GM19239 (cell line): Measurements from ENCODE around the gene CTBP2.
"Not testable (repeated sequence)": the region's sequence is repeated elsewhere in the genome, so short reads cannot be mapped to it uniquely, and the experiment has no call there.

Experiments
- DNase-seq: peaks from one replicate; pipeline ENCODE4 v3.0.0; 2011; ENCODE audit warnings: low spot score; ENCODE audit not compliant: insufficient read length
- FAIRE-seq: peaks from 2 replicates; lab custom pipeline; 2011; peaks lifted over from hg19 to GRCh38; lab: Jason Lieb, UNC

The CTBP2 gene

DNA sequence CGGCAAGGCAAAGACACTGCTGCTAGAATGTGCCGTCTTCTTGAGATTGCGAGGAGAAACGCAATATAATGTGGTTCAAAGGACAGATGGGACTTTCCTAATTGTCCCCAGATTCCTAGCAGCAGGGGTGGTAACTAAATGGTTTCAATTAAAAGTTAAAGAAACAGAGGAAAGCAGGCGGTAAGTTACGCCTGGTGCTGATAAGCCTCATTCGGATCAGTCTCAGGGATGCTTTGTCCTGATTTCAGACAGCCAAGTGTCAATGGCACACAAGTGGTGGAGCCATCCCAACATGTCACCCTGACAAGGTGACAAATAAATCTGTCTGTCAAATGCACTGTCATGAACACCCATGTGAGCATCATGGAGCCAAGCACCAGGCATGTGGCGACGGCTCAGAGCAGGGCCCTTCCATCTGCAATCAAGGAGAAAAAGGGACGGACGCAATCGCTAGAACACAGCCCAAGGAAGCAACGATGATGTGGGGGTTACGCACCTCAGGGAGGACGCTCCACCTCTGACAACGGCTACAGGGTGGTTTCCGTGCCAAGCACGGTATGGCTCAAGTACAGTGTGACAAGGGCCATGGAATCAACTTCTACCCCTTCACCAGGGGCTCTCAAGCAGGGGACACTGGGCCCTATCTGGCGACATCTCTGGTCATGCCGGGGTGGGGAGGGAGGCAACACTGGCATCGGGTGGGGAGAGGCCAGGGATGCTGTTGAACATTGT, 66.2 kb downstream of the CTBP2 start:
- FAIRE-seq (no peak), DNase-seq (no peak)

DNA sequence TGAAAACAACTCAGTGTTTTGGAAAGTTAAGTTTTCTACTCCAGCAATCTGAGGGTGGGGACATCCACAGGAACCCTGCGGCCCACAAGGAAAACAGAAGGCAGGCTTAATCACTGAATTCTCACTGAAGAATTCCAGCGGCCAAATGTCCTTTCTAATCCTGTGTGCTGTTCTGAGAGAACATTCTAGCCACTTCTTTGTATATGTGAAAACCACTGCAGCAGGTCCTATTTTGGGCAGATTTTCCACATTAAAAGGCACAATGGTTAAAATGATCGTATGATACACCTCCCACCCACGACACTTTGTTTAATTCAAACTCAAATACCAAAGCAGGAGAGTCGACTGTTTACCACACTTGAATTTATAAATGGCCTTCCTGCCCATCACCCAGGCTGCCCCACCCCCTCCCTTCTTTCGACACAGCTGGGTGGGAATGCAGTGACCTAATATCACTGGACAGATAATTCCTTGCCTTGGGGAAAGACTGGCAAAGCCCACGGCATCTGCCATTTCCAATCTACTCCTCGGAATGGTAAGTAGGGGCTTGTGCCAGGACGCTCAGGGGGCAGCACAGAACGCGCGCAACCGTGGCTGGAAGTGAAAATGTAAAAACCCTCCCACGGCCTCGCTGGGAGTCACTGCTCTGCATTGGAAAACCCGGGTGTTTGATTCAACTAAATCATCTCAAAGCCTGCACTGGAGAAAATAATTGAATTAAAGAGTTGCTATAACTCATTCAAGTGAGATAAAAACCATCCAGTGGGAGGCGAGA, 67.0 kb downstream of the CTBP2 start:
- DNase-seq: no peak
- no peak for FAIRE-seq

DNA sequence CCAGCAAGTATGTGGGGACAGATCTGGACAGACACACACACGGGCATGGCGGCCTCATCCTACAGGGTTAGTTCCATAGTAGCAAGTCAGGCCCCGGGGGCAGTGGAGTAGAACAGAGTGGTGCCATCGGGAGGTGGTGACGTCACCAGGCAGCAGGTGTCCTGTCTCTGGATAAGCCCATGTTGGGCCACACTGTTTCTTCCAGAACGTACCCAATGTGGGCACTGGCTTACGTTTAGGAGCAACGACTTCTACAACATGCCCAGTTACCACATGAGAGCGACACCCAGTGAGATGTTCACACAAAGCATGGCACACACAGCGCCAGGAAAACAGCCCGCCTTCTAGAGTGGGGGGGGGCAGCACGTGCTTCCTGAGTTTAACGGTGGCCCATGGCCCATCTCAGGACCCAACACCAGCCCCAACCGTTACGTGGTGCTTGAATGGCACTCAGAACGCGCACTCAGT, 67.8 kb downstream of the CTBP2 start:
- FAIRE-seq (no peak), DNase-seq (no peak)

DNA sequence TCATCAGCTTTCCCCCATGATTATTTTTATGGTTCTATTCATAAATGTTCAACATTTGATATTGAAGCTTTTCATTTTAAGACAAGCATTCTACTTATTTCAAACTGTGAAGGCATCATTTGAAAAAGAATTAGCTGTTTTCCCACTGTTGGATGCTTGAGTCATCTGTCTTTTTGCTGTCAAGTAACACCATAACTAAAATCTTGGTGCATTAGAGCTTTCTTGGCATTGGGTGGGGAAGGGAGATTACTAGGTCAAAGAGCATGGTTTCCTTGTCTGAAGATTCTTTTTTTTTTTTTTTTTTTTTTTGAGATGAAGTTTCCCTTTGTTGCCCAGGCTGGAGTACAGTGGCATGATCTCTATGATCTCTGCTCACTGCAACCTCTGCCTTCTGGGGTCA, 68.5 kb downstream of the CTBP2 start:
- DNase-seq: no peak
- no peak for FAIRE-seq

DNA sequence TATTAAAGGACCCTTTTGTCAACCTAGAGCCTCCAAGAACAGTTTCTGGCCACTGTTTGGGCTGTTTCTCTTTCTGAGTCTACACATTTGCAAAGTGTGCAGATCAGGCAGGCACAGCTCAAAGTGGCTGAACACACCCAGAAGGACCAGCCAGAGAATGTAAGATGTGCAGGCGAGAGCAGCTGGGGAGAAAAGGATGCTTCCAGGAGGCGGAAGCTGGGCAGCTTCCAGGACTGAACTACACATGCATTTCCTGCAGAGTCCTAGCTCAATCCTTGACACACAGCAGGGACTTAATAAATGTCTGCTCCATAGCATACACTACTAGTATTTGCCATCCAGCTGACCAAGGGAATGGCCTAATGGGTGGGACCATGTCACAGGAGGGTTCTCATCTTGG, 70.9 kb downstream of the CTBP2 start:
- FAIRE-seq (no peak), DNase-seq (no peak)

DNA sequence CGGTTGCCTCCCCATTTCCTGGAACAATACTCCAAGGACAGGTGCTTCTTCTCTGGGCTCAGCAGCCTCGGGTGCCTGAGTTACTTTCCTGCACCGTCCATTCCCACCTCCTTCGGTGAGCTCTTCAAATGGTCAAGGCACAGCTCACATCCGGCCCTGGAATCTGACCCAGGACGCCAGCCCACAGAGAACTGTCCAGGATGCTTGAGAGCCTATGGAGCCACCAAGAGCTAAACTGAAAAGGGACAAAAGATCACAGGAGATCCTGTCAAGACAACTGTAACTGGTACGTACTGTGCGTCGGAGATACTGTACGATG, 72.5 kb downstream of the CTBP2 start:
- FAIRE-seq (no peak), DNase-seq (no peak)

DNA sequence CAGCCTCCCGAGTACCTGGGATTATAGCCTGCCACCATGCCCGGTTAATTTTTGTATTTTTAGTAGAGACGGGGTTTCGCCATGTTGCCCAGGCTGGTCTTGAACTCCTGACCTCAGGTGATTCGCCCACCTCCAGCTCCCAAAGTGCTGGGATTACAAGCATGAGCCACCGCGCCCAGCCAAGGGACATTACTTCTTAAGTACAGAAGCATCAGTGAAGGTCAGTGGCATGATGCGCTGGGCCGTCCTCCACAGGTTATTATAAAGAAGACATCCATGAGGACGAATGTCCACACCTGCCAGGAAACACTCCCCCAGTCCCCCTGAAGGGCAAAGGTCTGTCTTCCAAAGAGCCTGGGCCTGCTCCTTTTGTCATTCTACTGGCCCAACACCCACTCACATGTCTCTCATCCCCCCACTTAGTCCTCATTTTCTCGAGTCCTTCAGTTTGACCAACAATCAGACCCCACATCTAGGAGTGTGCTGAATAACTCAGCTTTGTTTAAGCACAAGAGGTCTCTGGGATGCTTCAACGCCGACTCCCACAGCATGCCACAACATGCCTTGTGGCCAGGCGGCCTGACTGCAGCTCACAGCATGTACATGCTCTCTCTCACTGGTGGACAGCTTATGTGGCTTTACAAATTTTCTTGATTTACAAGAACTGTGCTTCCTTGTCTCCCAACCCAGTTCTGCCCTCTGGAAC, 73.0 kb downstream of the CTBP2 start:
- DNase-seq (no peak), FAIRE-seq (no peak)

DNA sequence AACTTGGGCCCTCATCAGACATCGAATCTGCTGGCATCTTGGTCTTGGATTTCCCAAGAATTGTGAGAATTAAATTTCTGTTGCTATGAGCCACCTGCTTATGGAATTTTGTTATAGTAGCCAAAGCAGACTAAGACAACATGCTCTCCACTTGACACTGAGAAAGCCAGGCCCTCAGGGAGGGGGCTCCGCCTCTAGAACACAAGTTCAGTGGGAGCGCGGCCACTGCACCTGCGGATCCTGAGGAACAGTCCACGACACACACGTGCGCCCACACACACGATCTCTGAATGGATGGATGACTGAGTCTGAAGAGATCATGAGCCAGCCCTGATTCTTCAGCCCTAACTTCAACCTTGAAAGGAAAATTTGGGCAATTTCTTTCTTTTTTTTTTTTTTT, 73.7 kb downstream of the CTBP2 start:
- no peak for DNase-seq
- FAIRE-seq: no peak

DNA sequence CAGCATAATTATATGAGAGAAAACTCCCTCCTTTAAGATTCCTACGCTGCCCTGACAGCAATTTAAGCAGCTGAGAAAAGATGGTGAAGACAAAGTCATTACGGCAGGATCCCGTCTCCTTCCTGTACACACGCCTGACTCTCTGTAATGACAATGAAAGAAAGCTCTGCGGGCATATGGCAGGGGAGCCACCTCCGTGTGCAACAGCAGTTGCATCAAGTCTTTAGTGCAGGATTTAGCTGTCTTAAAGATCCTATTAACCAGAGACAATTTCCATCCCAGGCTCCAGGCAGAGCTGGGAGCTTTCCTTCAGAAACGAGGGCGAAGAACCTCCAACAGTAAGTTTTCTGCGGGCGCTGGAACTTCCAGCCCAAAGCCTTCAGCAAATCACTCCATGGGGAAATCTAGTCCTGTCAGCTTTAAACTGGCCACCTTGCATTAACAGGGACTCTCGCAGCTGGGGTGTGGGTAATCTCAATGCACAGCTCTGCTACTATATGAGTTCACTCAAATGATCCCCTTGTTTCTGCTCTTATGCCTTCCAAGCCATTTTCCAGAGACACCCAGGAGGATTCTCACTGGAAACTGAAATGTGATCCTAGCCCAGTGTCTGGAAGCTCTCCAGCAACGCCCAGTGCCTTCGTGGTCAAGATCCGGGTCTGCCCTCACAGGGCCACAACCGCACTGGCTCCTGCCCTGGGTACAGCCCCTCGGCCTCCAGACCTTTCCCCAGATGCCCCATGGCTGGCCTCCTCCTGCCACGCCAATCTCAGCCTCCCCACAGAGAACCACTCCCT, 74.9 kb downstream of the CTBP2 start:
- no peak for DNase-seq
- no peak for FAIRE-seq

DNA sequence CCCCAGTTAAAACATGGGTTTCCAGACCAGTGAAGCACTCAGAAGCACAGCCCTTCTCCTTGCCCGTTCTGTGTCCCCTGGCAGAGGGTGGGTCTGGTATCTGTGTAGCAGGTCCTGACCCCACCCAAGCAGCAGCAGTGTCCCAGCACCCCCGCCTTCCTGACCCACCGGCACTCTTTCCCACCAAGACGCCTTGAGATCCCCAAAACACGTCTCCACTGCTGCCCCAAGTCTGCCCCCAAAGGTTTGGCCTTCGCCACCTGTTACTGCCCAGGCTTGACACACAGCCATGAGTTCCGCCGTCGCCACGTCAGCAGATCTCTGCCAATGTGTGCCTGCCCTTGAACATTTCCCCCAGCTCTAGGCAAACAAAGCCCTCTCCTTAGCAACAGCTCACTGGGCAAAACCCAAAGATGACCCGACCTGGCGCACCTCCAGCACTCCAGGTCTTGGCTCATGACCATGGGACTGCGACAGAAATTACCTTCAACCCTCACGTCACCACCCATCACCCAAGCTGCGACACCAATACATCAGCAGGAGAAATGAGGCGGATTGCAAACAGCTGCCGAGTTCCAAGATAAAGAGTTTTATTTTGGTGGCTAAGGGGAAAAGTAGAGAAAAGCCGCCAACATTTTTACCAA, 75.6 kb downstream of the CTBP2 start:
- no peak for FAIRE-seq
- no peak for DNase-seq

DNA sequence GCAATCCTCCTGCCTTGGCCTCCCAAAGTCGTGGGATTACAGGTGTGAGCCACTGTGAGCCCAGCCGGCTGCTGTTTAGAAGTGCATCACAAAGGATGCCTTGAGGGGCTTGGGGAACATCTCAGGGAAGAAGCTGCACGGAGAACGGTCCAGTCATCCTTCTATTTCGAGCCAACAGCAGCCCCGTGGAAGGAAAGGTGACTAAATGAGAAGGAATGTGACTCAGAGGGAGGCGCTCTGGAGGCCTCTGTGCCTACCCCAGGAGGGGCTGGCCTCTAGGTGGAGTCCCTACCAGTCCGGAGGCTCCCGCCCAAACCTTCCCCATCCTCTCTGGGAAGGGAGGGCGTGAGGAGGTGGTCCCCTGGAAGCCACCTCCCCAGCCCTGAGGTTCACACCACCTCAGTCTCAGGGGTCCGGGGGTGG, 76.2 kb downstream of the CTBP2 start:
- DNase-seq: no peak
- FAIRE-seq: no peak

DNA sequence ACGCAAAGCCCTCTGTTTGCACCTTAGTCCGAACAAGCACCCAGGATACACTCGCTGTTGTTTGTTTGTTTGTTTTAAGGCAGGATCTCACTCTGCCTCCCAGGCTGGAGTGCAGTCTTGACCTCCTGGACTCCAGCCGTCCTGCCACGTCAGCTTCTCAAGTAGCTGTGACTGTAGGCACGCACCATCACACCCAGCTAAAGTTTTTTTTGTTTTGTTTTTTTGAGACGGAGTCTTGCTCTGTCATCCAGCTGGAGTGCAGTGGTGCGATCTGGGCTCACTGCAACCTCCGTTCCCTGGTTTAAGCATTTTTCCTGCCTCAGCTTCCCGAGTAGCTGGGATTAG, 76.8 kb downstream of the CTBP2 start:
- DNase-seq: no peak

DNA sequence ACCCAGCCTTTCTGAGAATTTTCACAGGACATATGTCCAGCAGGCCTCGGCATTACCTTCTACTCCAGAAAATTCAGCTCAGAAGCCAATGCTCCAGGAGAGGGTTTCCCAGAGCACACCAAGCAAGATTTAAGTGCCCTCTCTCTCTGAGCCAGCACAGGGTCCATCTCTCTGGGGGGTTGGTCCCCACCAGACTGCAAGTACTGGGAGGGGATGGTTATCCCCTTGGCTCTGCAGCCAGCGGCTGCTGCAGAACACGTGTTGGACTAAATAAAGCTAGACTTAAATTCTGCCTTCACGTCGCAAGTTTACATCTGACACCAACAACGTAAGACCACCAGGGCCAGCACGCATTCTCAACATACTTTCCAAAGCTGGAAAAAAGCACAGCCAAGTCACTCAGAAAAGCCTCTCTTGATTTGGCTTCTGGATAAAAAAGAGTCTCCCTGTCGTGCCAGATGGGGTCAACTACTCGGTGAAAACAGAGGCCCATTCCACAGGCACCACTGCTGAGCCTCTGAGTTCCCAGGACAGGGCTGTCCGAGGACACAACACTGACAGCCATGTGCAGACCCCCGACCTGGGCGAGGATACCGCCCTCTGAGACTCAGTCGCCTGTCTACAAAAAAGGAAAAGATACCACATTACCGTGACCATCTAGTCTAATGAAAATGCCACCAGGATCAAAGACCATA, 77.3 kb downstream of the CTBP2 start:
- FAIRE-seq: no peak
- no peak for DNase-seq

More for the DNA sequence above, 76.8 kb downstream of the CTBP2 start:
- no peak for FAIRE-seq

DNA sequence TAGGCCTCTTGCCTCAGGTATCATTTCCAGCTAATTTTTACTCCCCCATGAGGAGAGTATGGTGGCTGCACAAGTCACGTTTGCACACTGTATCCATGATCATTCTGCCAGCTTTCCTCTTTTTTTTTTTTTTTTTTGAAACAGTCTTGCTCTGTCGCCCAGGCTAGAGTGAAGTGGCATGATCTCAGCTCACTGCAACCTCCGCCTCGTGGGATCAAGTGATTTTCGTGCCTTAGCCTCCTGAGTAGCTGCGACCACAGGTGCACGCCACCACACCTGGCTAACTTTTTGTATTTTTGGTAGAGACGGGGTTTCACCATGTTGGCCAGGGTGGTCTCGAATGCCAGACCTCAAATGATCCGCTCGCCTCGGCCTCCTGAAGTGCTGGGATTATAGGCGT, 77.9 kb downstream of the CTBP2 start:
- FAIRE-seq, DNase-seq: not testable (repeated sequence)

DNA sequence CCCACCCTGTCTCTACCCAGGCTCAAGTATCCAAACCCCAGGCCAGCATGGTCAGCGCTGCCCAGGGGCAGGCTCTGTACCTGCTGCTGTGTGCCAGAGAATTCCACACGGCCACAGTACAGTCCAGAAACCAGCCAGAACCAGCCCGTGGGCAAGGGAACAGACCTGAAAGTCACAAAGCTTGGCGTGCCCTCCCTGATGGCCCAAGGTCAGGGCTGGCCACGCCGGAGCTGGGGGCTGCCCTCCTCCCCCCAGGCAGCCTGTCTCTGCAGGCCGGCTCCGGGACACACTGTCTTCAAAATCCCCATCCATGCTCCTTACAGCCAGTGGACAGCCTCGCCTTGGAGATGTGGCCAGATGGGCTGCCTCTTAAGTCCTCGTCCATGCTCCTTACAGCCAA, 78.4 kb downstream of the CTBP2 start:
- FAIRE-seq (no peak), DNase-seq (no peak)

DNA sequence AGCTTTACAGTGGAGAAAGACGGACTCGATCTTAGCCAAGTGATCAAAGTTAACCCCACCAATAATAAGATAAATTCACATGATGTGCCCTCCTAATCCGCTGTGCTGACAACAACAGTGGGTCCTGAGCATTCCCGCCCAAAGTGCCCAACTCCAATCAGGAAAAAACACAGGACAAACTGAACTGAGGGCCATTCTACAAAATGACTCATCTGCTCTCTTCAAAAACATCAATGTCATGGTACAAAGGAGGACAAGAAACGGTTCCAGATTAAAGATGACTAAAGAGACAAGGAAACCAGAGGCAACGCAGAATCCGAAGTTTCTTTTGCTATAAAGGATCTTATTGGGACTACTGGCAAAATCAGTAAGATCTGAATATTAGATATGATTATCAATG, 79.4 kb downstream of the CTBP2 start:
- FAIRE-seq (peak; percentile 11), DNase-seq (no peak)

DNA sequence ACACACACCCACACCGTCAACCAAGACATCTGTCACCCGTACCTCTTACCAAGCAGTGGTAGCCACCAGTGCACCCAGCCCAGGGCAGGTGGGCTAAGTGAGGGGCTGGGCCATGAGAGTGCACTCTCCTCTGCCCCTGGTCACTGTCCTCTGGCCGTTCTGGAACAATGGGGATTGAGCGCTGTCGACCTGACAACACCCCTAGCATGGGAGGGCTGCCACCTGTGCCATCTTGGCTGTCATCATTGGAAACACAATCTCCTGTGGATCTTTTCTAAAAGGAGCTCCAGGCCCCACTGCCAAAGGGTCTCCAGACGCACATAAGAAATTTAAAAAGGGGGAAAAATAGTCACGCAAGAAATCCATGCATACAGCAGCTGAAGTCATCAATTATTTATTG, 80.1 kb downstream of the CTBP2 start:
- FAIRE-seq: no peak

DNA sequence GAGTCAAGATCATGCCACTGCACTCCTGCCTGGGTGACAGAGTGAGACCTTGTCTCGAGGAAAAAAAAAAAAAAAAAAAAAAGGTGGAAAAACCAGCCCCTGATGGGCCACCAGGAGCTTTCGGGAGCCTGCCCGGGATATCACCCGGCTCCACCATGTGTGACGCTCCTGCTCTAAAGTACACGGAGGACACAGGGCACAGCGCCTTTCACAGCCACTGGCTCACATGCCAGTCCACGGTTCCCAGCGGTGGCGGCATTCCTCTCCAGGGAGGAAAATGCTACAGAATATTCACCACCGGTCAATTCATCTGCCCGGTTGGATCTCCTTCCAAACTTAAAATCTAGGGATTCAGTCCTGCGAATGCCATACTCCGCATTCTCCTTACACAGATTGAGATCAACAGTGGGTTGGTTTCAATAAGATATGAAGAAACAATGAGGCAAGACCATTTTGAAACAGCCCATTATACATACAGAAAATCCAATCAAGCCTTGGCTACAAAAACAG, 81.2 kb downstream of the CTBP2 start:
- FAIRE-seq (no peak), DNase-seq (no peak)

More for the DNA sequence above, 80.1 kb downstream of the CTBP2 start:
- no peak for DNase-seq

DNA sequence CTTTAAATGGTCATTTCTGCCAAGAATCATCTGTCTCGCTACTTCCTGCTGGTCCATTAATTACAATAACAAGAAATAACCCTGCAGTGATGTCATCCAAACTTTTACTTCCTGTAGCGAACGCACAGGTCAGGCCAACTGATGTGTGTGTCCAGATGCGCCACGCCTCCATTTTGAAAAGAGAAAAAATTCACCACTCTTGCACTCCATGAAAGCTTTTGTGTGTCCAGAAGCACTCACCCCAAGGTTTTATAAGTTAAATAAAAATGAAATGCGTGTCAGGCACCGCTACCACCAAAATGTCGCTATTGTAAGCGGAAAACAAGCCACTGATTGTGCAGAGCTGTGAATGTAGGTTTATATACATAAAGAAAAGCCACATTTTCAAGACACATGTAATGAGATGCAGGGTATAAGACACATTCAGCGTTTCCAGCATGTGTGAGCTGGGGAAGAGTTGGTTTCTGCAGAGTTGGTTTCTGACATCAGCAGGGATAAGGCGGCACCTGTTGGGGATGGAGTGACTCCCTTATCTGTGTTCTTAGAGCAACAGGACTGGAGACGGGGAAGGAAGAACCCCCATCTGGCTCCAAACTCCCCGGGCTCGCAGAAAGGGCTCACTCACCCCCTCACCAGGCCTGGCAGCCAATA, 83.3 kb downstream of the CTBP2 start:
- DNase-seq: no peak
- FAIRE-seq: no peak
